OCI-LY3 (cell line): ENCODE data around the gene ATP5PB.

Experiments used
- H2AFZ ChIP-seq: fragments of 200-600, 300-600 bp; shearing (Covaris generic); 2 replicates; pipeline ENCODE4 v1.6.0; 2014; ENCODE audit warnings: antibody characterized with exemption, low read depth, low read length
- H3K27ac ChIP-seq: fragments of 200-600, 300-600 bp; sonication (generic); 2 replicates; pipeline ENCODE4 v1.5.1; 2014; ENCODE audit warnings: mild to moderate bottlenecking, low read length, moderate library complexity, mixed read lengths
- H3K27me3 ChIP-seq: fragments of 200-600, 300-600 bp; sonication (generic); 2 replicates; pipeline ENCODE4 v1.6.1; 2014; ENCODE audit warnings: low read depth, low read length, mixed read lengths
- H3K36me3 ChIP-seq: fragments of 200-600, 300-600 bp; sonication (generic); replicated peaks from 2 replicates; pipeline ENCODE3; 2014; ENCODE audit warnings: low read depth, low read length, mixed read lengths
- H3K4me1 ChIP-seq: fragments of 300-600, 200-600 bp; sonication (generic); 2 replicates; pipeline ENCODE4 v1.6.1; 2014; ENCODE audit warnings: low read length, mixed read lengths
- H3K4me2 ChIP-seq: fragments of 200-600, 300-600 bp; sonication (generic); 2 replicates; pipeline ENCODE4 v1.6.1; 2014; ENCODE audit warnings: low read length, mixed read lengths
- H3K4me3 ChIP-seq: fragments of 300-600, 200-600 bp; sonication (generic); 2 replicates; pipeline ENCODE4 v1.5.1; 2014; ENCODE audit warnings: antibody characterized with exemption, mild to moderate bottlenecking, low read length, moderate library complexity
- H3K79me2 ChIP-seq: fragments of 300-600, 200-600 bp; shearing (Covaris generic); 2 replicates; pipeline ENCODE4 v1.6.1; 2014; ENCODE audit warnings: mild to moderate bottlenecking, low read length, mixed read lengths
- H3K9ac ChIP-seq: fragments of 300-600, 200-600 bp; shearing (Covaris generic); 2 replicates; pipeline ENCODE4 v1.6.0; 2014; ENCODE audit warnings: mild to moderate bottlenecking, low read length, moderate library complexity
- H3K9me3 ChIP-seq: fragments of 200-600, 300-600 bp; shearing (Covaris generic); 2 replicates; pipeline ENCODE4 v1.6.1; 2014; ENCODE audit warnings: low read length, mixed read lengths; ENCODE audit not compliant: insufficient read depth
- H4K20me1 ChIP-seq: fragments of 200-600, 300-600 bp; sonication (generic); 2 replicates; pipeline ENCODE4 v1.6.1; 2016; ENCODE audit warnings: low read length, mixed read lengths; ENCODE audit not compliant: insufficient read depth
- CTCF ChIP-seq: fragments of 200-600, 300-600 bp; sonication (generic); IDR thresholded peaks from 2 replicates; pipeline ENCODE4 v1.5.1; 2014; ENCODE audit warnings: antibody characterized with exemption, low read length, low read depth
- EZH2phosphoT487 ChIP-seq: fragments of 200-600 bp; shearing (Covaris generic); IDR thresholded peaks from 2 replicates; pipeline ENCODE4 v1.6.1; 2018; ENCODE audit warnings: antibody characterized with exemption, mixed run types, low read depth

ATP5PB gene

GRCh38 chr1:111406321-111406768 is 42.9 kb upstream of the ATP5PB start:
- no peaks in the 10 kb centered on the region for H3K79me2 ChIP-seq
- 0 out of 2 replicates have a peak overlapping the region, but pooled peaks have one; percentile 19 for H2AFZ ChIP-seq
- peak overlapping the region; percentile 33; the same call in 1 of the 2 replicates for H3K9ac ChIP-seq
- H3K4me1 ChIP-seq = peaks cover 32% of the 10 kb centered on the region
- TF ChIP-seq EZH2phosphoT487 (no peak), CTCF (no peak)
- no peaks in the 10 kb centered on the region for H3K36me3 ChIP-seq
- peak overlapping the region; percentile 78 for H3K27ac ChIP-seq
- H3K27me3 ChIP-seq = 0 out of 2 replicates have a peak, but pooled peaks cover 6% of the 10 kb centered on the region
- peak overlapping the region; percentile 60 for H3K4me3 ChIP-seq
- no peaks in the 10 kb centered on the region for H4K20me1 ChIP-seq
- H3K9me3 ChIP-seq = no peaks in the 10 kb centered on the region
- peak overlapping the region; percentile 81 for H3K4me2 ChIP-seq

- Histone ChIP-seq H3K4me1 (peaks cover 32% of the 10 kb centered on the region), H4K20me1 (no peaks in the 10 kb centered on the region), H3K27ac (no peak overlapping the region), H3K4me2 (0 out of 2 replicates have a peak overlapping the region, but pooled peaks have one; percentile 81), H2AFZ (no peak overlapping the region), H3K27me3 (0 out of 2 replicates have a peak, but pooled peaks cover 6% of the 10 kb centered on the region), H3K36me3 (no peaks in the 10 kb centered on the region), H3K9me3 (no peaks in the 10 kb centered on the region), H3K79me2 (no peaks in the 10 kb centered on the region), H3K9ac (no peak overlapping the region), H3K4me3 (no peak overlapping the region)
- TF ChIP-seq CTCF = no peak
- TF ChIP-seq EZH2phosphoT487 = no peak
Observed at GRCh38 chr1:111407301-111407700, 42.0 kb upstream of the ATP5PB start.

GRCh38 chr1:111412839-111413238 is 36.4 kb upstream of the ATP5PB start:
- Histone ChIP-seq H3K36me3 (no peaks in the 10 kb centered on the region), H3K4me2 (no peak overlapping the region), H3K79me2 (no peaks in the 10 kb centered on the region), H3K9me3 (no peaks in the 10 kb centered on the region), H3K4me1 (peaks cover 13% of the 10 kb centered on the region), H3K4me3 (no peak overlapping the region), H4K20me1 (no peaks in the 10 kb centered on the region), H3K9ac (no peak overlapping the region), H3K27me3 (no peaks in the 10 kb centered on the region), H2AFZ (no peak overlapping the region), H3K27ac (no peak overlapping the region)
- TF ChIP-seq CTCF (no peak), EZH2phosphoT487 (no peak)

- Histone ChIP-seq H4K20me1 (no peaks in the 10 kb centered on the region), H3K4me1 (peaks cover 13% of the 10 kb centered on the region), H3K9ac (no peak overlapping the region), H3K79me2 (no peaks in the 10 kb centered on the region), H3K9me3 (no peaks in the 10 kb centered on the region), H3K4me2 (no peak overlapping the region), H3K27ac (no peak overlapping the region), H3K36me3 (no peaks in the 10 kb centered on the region), H3K4me3 (no peak overlapping the region), H2AFZ (no peak overlapping the region), H3K27me3 (no peaks in the 10 kb centered on the region)
- TF ChIP-seq EZH2phosphoT487 = no peak
Observed at GRCh38 chr1:111414756-111415155, 34.5 kb upstream of the ATP5PB start.

- Histone ChIP-seq H3K36me3 (no peaks in the 10 kb centered on the region), H3K27me3 (no peaks in the 10 kb centered on the region), H3K4me1 (peaks cover 13% of the 10 kb centered on the region), H3K79me2 (no peaks in the 10 kb centered on the region), H4K20me1 (no peaks in the 10 kb centered on the region), H3K27ac (no peak overlapping the region), H3K9me3 (no peaks in the 10 kb centered on the region), H3K4me2 (no peak overlapping the region), H3K4me3 (no peak overlapping the region), H3K9ac (no peak overlapping the region), H2AFZ (no peak overlapping the region)
- TF ChIP-seq EZH2phosphoT487 (no peak), CTCF (no peak)
Observed at GRCh38 chr1:111415461-111415860, 33.8 kb upstream of the ATP5PB start.
